ENCODE measurements around the gene GDPD5. TPM values are rescaled to one million over a fixed set of nuclear protein-coding genes. Genes with fewer than 3 reads are reported as not detected.

GDPD5 gene
- total and polyA plus RNA-seq, 8 donors: 0.58 to 57.6 (median 4.9) TPM

DNA sequence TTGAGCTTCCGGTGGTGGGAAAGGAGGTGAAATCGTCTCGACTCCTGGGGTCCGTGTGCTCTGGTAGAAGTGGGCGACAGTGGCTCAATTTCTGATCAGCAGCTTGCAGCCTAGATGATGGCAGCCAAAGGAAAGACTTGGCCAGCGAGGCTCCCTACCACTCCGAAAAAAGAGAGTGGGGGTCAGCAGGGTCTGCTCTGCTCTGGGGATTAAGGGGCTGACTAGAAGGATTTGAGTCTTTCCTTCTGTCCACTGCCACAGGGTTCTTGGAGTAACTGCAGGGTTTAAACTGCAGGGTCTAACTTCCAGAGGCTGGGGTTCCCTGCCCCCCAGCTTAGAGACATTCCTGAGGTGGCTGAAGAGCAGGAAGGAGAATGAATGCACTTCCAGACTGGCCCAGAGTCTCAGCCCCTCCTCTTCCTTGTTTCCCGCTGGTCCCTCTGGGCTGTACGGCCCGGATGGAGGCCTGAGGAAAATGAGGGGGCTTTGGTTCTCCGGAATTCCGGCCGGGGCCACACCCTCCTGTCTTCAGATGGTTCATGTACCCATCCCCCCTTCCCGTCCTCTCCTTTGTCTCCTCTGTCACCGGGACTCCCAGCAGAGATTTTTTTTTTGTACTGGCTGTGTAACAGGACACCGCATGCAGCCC, 37.2 kb upstream of the GDPD5 start:
- TF ChIP-seq POLR2A (IDR thresholded peaks at IDR 0.05): no peak
- TF ChIP-seq EP300 (IDR thresholded peaks at IDR 0.05): no peak
- TF ChIP-seq, protein P1, sequence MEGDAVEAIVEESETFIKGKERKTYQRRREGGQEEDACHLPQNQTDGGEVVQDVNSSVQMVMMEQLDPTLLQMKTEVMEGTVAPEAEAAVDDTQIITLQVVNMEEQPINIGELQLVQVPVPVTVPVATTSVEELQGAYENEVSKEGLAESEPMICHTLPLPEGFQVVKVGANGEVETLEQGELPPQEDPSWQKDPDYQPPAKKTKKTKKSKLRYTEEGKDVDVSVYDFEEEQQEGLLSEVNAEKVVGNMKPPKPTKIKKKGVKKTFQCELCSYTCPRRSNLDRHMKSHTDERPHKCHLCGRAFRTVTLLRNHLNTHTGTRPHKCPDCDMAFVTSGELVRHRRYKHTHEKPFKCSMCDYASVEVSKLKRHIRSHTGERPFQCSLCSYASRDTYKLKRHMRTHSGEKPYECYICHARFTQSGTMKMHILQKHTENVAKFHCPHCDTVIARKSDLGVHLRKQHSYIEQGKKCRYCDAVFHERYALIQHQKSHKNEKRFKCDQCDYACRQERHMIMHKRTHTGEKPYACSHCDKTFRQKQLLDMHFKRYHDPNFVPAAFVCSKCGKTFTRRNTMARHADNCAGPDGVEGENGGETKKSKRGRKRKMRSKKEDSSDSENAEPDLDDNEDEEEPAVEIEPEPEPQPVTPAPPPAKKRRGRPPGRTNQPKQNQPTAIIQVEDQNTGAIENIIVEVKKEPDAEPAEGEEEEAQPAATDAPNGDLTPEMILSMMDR (IDR thresholded peaks at IDR 0.05): no peak
- TF ChIP-seq POLR2AphosphoS5 (IDR thresholded peaks at IDR 0.05): no peak
- intact Hi-C loops (cut with DNase I; ENCODE audit: low total_unique reads): no loop called here
- 9 to 11% (median 9%) methylated on average over 15 to 16 of the region's 16 CpGs for WGBS, 5 donors
- Histone ChIP-seq H3K4me1 (peaks cover 54 to 91% (median 76%) of the 10 kb centered on the region in 4 donors), H3K27ac (peak overlapping the region; percentile 94 to 99 (median 99)), H3K36me3 (peaks cover 17 to 25% (median 20%) of the 10 kb centered on the region in 4 donors), H3K4me3 (peak overlapping the region; percentile 61 to 83 (median 67)), H3K27me3 (no peaks in the 10 kb centered on the region), H3K9me3 (no peaks in the 10 kb centered on the region)
- peak in 1 of 2 donors; percentile 77 for DNase-seq

DNA sequence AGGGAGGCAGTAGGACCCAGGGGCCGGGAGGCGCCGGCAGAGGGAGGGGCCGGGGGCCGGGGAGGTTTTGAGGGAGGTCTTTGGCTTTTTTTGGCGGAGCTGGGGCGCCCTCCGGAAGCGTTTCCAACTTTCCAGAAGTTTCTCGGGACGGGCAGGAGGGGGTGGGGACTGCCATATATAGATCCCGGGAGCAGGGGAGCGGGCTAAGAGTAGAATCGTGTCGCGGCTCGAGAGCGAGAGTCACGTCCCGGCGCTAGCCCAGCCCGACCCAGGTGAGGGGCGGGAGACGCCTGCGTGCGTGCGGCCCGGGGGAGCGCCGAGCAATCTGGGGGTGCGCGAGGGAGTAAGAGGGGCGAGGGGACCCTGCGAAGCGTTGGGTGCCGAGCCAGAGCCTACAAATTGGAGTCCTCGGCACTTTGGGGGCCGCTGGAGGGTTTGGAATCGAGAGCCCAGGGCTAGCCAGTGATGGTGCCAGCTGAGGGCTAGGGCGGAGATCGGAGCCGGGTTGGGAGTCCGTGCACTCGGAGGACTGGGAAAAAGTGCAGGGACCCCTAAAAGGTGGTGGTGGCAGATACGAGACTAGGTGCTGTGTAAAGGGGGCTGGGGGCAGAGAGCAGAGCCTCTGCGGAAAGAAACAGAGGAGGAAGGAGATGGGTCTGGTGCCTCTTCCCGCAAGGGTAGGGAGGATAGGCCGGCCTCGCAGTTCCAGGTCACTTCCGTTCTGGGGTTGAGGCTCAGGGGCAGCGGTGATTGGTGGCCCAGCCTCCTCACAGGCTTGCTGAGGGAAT, 36.5 kb upstream of the GDPD5 start, which contains the start of gene SERPINH1:
TSS of gene SERPINH1 (plus strand) at position 206 of the 788 bp plus-strand sequence. CDS start 4,097 bp downstream, outside the sequence.
- Histone ChIP-seq H3K9me3 (no peaks in the 10 kb centered on the region), H3K27ac (peak within 1 kb of the TSS; percentile 94 to 99 (median 99)), H3K27me3 (no peaks in the 10 kb centered on the region), H3K36me3 (peaks cover 10 to 18% (median 13%) of the 10 kb centered on the region in 4 donors), H3K4me3 (peak within 1 kb of the TSS; percentile 61 to 83 (median 67)), H3K4me1 (peaks cover 61 to 91% (median 80%) of the 10 kb centered on the region in 4 donors)
- 0 to 1% (median 1%) methylated on average over 34 to 51 of the region's 51 CpGs for WGBS, 5 donors
- DNase-seq: peak; percentile 88 to 96
- TF ChIP-seq, protein P1 (IDR thresholded peaks at IDR 0.05): no peak
- TF ChIP-seq POLR2A (IDR thresholded peaks at IDR 0.05) (peak in 2 of 4 donors; percentile 44 to 75), POLR2AphosphoS5 (IDR thresholded peaks at IDR 0.05) (peak; percentile 54 to 93 (median 92))
- intact Hi-C loops (cut with DNase I; ENCODE audit: low total_unique reads): no loop called here

DNA sequence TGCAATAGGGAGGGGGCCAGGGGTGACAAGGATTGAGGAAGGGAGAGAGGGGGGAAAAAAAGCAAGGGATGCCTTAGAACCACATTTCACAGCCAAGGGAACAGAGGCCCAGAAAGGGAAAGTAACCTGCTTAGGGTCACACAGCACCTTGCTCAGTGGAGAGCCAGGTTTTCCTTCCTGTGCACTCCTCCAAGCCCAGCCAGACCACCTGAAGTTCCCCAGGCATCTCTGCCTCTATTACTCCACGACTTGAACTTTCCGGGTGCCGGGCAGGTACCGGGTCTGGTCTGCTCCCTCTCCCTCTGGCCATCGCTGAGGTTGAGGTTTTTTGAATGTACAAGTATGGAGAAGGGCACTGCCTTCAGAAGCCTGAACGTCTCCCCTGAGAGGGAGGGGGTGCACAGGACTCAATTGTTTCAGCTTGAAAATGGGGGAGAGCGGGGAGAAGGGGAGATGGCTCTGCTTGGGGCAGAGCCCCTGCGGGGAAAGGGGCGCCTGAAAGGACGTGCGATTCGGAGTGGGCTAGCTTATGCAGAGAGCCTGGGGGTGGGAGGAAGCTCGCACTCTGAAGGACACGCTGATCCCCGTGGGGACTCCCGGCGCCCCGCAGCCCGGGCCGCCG, 35.8 kb upstream of the GDPD5 start:
- Histone ChIP-seq H3K27me3 (no peaks in the 10 kb centered on the region), H3K27ac (peak overlapping the region; percentile 94 to 99 (median 99)), H3K4me1 (peaks cover 62 to 88% (median 78%) of the 10 kb centered on the region in 4 donors), H3K4me3 (peak overlapping the region; percentile 61 to 83 (median 67)), H3K36me3 (peaks cover 2 to 11% (median 6%) of the 10 kb centered on the region in 4 donors), H3K9me3 (no peaks in the 10 kb centered on the region)
- TF ChIP-seq POLR2A (IDR thresholded peaks at IDR 0.05): no peak
- TF ChIP-seq EP300 (IDR thresholded peaks at IDR 0.05): no peak
- no peak for TF ChIP-seq POLR2AphosphoS5 (IDR thresholded peaks at IDR 0.05)
- TF ChIP-seq, protein P1 (IDR thresholded peaks at IDR 0.05): no peak
- intact Hi-C loops (cut with DNase I; ENCODE audit: low total_unique reads): no loop called here
- no peak for DNase-seq
- 16 to 27% (median 17%) methylated on average over 13 to 21 of the region's 21 CpGs for WGBS, 5 donors

DNA sequence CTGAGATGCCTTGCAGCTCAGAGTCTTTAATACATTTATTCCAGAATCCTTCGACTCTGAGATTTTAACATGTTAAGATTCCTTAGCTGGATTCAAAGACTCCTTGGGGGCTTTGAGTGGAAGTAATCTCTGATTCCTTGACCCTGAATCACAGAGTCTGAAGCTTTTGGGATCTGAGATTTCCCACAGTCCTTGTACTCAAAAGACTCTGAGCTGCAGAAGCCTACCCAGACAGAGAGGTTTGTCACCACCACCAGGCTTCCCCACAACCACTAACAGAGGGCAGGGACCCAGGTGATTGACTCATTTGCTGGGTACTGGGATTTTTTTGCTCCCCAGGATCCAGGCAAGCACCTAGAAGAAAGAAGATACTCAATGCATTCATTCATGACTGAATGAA, 34.9 kb upstream of the GDPD5 start:
- no peak for DNase-seq
- Histone ChIP-seq H3K4me3 (no peak overlapping the region), H3K4me1 (peaks cover 60 to 79% (median 70%) of the 10 kb centered on the region in 4 donors), H3K27me3 (no peaks in the 10 kb centered on the region), H3K9me3 (no peaks in the 10 kb centered on the region), H3K27ac (peak overlapping the region in 4 of 5 donors; percentile 95 to 99 (median 99)), H3K36me3 (peaks cover 0 to 2% (median 0%) of the 10 kb centered on the region in 4 donors)
- intact Hi-C loops (cut with DNase I; ENCODE audit: low total_unique reads): no loop called here
- TF ChIP-seq, protein P1 (IDR thresholded peaks at IDR 0.05): no peak
- TF ChIP-seq POLR2A (IDR thresholded peaks at IDR 0.05) (no peak), EP300 (IDR thresholded peaks at IDR 0.05) (no peak), POLR2AphosphoS5 (IDR thresholded peaks at IDR 0.05) (no peak)
- WGBS, 5 donors: 44 to 90% (median 71%) methylated on average over 1 of the region's 1 CpG

All from stomach (tissue), 9 donors.